Heart left ventricle (tissue), 13 donors: ENCODE results near the gene CHAD.

Source experiments
- POLR2A ChIP-seq, 2 donors: fragments of 450-650 bp; IDR thresholded peaks; one replicate each; pipeline ENCODE4 v1.6.1; 2017; ENCODE audit warnings: antibody characterized with exemption in 2 of 2, mild to moderate bottlenecking in 2 of 2, moderate library complexity in 2 of 2
- TF ChIP-seq, protein P1 (sequence below), 12 donors: fragments of 200-600 bp; sonication (generic) in 4 of 12; IDR thresholded peaks; one replicate each; pipeline versions ENCODE4 v1.5.0 to v1.8.0; 2018 to 2022; ENCODE audit warnings: antibody characterized with exemption in 12 of 12, mild to moderate bottlenecking in 5 of 12
- donor health status: ischemic (EF 13 %, LVEDD 7.1; RV severe dilation, severe dysfunction).
- donor health status: DM: no; HTN: yes; CAD: no.
- donor health status: DM: no; HTN: no; CAD: no.
- donor health status: ischemic (EF 25% LVEDD 6.9; RV normal size, moderate dysfunction).
- donor health status: ischemic (EF 25% LVEDD 5.7; RV mildly dilated, moderate dysfunction).
- donor health status: ischemic (EF 35%, LVEDD 5.7; RV mildly dilated, moderate dysfunction).
- donor health status: nonischemic (EF 11% LVEDD 7.7; RV severe dilation, severe dysfunction).
- donor health status: DM: yes; HTN: yes; CAD: no.
- donor health status: PGD.
- donor health status: ischemic (EF 29% LVEDD 5.4; RV normal size, mild dysfunction).
- donor health status: nonischemic (EF 23%, LVEDD 6.1; RV moderate dilation, normal function).

DNA sequence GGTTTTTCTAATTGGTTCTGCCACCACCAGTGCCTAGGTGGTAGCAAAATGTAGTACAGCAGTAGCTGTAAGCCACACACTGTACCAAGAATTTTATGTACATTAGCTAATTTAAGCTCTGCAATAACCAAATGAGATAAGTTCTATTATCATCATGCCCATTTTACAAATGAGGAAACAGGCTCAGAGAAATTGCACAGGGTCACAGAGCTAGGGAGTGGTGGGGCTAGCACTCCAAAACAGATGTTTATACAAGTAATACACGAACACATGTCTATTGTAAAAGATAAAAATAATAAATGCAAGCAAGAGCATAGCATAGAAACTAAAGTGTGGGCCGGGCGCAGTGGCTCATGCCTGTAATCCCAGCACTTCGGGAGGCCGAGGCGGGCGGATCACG lies 23.5 kb upstream of the CHAD start:
- TF ChIP-seq, protein P1, sequence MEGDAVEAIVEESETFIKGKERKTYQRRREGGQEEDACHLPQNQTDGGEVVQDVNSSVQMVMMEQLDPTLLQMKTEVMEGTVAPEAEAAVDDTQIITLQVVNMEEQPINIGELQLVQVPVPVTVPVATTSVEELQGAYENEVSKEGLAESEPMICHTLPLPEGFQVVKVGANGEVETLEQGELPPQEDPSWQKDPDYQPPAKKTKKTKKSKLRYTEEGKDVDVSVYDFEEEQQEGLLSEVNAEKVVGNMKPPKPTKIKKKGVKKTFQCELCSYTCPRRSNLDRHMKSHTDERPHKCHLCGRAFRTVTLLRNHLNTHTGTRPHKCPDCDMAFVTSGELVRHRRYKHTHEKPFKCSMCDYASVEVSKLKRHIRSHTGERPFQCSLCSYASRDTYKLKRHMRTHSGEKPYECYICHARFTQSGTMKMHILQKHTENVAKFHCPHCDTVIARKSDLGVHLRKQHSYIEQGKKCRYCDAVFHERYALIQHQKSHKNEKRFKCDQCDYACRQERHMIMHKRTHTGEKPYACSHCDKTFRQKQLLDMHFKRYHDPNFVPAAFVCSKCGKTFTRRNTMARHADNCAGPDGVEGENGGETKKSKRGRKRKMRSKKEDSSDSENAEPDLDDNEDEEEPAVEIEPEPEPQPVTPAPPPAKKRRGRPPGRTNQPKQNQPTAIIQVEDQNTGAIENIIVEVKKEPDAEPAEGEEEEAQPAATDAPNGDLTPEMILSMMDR (IDR thresholded peaks at IDR 0.05): no peak
- no peak for TF ChIP-seq POLR2A (IDR thresholded peaks at IDR 0.05)
